ENCODE results near the gene BBLN. TPM values are rescaled to one million over a fixed set of nuclear protein-coding genes. Genes with fewer than 3 reads are reported as not detected.

Gene BBLN
- total RNA-seq, 2 donors from 2014 or later = 208 to 329 TPM

DNA sequence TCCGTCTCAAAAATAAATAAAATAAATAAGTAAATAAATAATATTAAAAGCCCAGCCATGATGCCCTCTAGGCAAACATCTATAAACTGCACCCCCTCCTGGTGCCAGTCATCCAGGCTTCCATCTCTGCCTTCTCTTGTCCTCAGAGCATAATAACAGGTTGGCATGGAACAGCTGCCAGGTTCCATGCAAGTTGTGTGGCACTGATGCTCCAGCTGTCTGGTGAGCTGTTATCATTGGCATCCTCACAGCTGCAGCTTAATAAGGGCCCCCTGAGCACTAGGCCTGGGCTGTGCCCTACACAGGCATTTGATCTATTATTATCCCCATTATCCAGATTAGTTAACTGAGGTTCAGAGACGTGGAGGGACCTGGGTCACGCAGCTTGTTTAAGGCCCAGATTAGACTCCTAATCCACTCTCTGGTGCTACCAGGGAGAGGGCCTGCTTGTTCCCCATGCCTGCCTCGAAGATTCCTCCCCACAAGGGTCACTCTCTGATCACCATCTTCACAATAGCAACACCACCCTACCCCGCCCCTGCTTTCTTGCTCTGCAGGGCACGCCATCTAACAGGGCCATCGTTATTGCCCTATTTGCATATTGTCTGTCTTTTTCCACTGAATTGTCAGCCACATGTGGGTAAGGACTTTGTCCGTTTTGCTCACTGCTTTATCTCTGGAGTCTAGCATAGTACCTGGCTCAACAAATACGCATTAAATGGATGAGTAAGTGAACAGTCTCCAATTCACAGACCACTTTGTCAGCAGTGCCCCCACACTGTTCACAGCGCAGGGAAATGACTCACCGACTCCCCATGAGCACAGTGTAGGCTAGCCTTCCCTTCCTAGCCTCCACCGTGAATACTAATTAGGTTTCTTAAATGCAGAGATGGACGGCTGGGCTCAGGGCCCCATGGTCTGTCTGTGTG, 41.6 kb downstream of the BBLN start:
- no peak overlapping the region for H3K4me3 ChIP-seq
- DNase-seq (ENCODE audit: low spot score) (no peak), ATAC-seq (ENCODE audit: insufficient number of reproducible peaks, low FRiP score, low read depth) (no peak)
- no peak overlapping the region for H3K27ac ChIP-seq
- TF ChIP-seq, protein P1, sequence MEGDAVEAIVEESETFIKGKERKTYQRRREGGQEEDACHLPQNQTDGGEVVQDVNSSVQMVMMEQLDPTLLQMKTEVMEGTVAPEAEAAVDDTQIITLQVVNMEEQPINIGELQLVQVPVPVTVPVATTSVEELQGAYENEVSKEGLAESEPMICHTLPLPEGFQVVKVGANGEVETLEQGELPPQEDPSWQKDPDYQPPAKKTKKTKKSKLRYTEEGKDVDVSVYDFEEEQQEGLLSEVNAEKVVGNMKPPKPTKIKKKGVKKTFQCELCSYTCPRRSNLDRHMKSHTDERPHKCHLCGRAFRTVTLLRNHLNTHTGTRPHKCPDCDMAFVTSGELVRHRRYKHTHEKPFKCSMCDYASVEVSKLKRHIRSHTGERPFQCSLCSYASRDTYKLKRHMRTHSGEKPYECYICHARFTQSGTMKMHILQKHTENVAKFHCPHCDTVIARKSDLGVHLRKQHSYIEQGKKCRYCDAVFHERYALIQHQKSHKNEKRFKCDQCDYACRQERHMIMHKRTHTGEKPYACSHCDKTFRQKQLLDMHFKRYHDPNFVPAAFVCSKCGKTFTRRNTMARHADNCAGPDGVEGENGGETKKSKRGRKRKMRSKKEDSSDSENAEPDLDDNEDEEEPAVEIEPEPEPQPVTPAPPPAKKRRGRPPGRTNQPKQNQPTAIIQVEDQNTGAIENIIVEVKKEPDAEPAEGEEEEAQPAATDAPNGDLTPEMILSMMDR (IDR thresholded peaks at IDR 0.05) = no peak
- no peaks in the 10 kb centered on the region for H3K36me3 ChIP-seq
- peaks cover 8% of the 10 kb centered on the region for H3K27me3 ChIP-seq (replicated peaks; ENCODE audit: insufficient read depth)
- peaks cover 7 to 11% of the 10 kb centered on the region in 2 donors for H3K4me1 ChIP-seq (ENCODE audit: control insufficient read depth in 1 of 2, low read depth in 2 of 2)
- no peaks in the 10 kb centered on the region for H3K9me3 ChIP-seq

DNA sequence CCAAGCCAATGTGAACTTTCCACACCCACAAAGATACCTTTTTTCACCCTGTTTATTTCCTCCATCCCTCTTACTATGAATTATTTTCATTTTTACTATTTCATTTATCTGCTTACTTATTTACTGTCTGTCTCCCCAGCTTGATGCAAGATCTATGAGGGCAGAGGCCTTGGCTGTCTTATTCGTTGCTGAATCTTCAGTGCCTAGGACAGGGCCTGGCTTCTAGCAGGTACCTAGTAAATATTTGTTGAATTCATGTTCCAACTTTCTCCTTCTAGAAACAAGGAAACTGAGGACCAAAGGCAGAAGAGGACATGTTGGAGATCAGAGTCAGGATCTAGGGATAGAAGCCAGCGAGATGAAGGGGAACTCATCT, 42.6 kb downstream of the BBLN start:
- Histone ChIP-seq H3K4me3 (peak overlapping the region; percentile 72), H3K27ac (no peak overlapping the region), H3K27me3 (replicated peaks; ENCODE audit: insufficient read depth) (peaks cover 8% of the 10 kb centered on the region), H3K4me1 (ENCODE audit: control insufficient read depth in 1 of 2, low read depth in 2 of 2) (peaks cover 7 to 11% of the 10 kb centered on the region in 2 donors), H3K36me3 (no peaks in the 10 kb centered on the region), H3K9me3 (no peaks in the 10 kb centered on the region)
- no peak for ATAC-seq (ENCODE audit: insufficient number of reproducible peaks, low FRiP score, low read depth)
- TF ChIP-seq, protein P1 (IDR thresholded peaks at IDR 0.05) = no peak
- DNase-seq (ENCODE audit: low spot score) = no peak

DNA sequence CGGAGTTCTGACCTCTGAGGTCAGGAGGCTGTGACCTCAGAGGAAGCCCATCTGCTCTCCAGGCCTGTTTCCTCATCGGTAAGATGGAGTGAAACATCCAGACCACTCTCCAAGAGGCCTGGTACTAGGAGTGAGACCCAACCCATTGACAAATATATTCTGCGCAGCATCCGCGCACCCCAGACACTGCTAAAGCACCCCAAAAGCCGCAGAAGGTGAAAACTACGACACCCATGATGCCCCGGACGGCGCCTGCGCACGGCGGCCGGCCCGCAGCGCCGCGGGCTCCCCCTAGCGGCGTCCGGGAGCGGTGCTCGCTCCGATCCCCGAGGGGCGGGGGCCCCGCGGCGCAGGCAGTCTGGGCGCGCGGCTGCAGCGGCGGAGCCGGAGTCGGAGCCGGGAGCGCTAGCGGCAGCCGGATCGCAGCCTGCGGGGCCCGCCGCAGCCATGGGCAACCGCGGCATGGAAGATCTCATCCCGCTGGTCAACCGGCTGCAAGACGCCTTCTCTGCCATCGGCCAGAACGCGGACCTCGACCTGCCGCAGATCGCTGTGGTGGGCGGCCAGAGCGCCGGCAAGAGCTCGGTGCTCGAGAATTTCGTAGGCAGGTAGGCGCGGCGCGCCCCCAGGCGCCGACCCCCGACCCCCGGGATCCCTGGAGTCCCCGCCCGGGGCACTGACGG, 43.1 kb downstream of the BBLN start, which contains the start of gene DNM1:
DNM1 (plus strand) TSS at position 356 of the 683 bp plus-strand sequence; CDS start at position 448, 92 bp downstream.
- H3K9me3 ChIP-seq = no peaks in the 10 kb centered on the region
- H3K27ac ChIP-seq = no peak within 1 kb of the TSS
- TF ChIP-seq, protein P1 (IDR thresholded peaks at IDR 0.05) = peak; percentile 73
- peak within 1 kb of the TSS; percentile 72 for H3K4me3 ChIP-seq
- DNase-seq (ENCODE audit: low spot score) (no peak), ATAC-seq (ENCODE audit: insufficient number of reproducible peaks, low FRiP score, low read depth) (peak; percentile 57)
- no peaks in the 10 kb centered on the region for H3K36me3 ChIP-seq
- H3K4me1 ChIP-seq (ENCODE audit: control insufficient read depth in 1 of 2, low read depth in 2 of 2) = peaks cover 7 to 11% of the 10 kb centered on the region in 2 donors
- H3K27me3 ChIP-seq (replicated peaks; ENCODE audit: insufficient read depth) = peaks cover 8% of the 10 kb centered on the region

DNA sequence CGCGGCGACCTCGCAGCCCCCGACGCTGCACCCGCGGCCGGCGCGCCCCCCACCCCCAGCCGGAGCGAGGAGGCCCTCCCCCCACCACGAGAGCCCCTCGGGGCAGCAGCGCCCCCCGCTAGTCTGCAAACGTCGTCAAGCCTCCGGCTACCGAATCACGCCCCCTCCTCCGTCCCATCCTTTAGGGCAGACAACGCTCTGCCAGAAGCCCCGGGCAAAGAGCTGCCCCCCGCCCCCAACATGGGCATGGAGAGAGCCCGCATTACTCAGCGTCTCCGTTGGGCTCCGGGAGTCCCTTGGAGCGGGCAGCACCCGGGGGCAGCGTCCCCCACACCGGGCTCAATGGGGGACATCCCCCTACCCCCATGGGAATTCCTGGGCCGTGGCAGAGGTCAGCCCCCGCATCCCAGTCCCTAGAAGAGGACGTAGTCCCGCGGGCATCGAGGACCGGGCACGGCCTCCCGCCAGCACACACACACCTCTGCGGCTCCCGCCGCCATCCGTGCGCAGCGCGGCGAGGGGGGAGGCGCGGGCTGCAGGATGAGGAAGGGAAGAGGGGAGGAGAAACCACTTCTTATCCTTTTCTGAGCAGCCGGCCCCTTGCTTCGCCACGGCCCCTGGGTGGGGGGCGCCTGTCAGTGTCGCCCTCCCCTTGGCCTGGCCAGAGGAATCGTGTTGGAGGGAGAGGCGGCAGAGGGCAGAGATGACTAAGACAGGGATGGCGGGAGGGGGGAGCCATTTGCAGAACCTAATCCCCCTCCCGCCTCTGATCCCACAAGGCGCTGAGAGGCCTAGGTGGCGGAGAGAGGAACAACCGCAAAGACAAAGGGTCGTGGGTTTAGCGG, 43.9 kb downstream of the BBLN start:
- H3K4me1 ChIP-seq (ENCODE audit: control insufficient read depth in 1 of 2, low read depth in 2 of 2) = peaks cover 7 to 11% of the 10 kb centered on the region in 2 donors
- ATAC-seq (ENCODE audit: insufficient number of reproducible peaks, low FRiP score, low read depth) (no peak), DNase-seq (ENCODE audit: low spot score) (no peak)

More for the DNA sequence above, 43.9 kb downstream of the BBLN start:
- H3K36me3 ChIP-seq = no peaks in the 10 kb centered on the region
- H3K27ac ChIP-seq = no peak overlapping the region
- H3K9me3 ChIP-seq = no peaks in the 10 kb centered on the region
- peaks cover 8% of the 10 kb centered on the region for H3K27me3 ChIP-seq (replicated peaks; ENCODE audit: insufficient read depth)
- H3K4me3 ChIP-seq = peak overlapping the region; percentile 72
- TF ChIP-seq, protein P1 (IDR thresholded peaks at IDR 0.05) = no peak

Measured in thoracic aorta (tissue), 2 donors.